ENCODE measurements around the gene TULP1. TPM values are rescaled to one million over a fixed set of nuclear protein-coding genes. Genes with fewer than 3 reads are reported as not detected.
A peak's percentile ranks its signal among the peaks of the same experiment; 100 is the strongest.

TULP1 gene
- total and polyA plus RNA-seq, 2 of the 8 experiments (the other 6 are each of a cell fraction or from before 2014, with no cell fraction given) = 3.2 to 6.8 TPM

- Histone ChIP-seq H3K9ac (replicated peaks in 1 of 4; ENCODE audit: extremely low read depth in 1 of 4, low read depth in 3 of 4, low read length in 3 of 4) (no peak overlapping the region; a peak in 1 of 7 replicates), H4K5ac (ENCODE audit: insufficient read length, low read depth, low read length) (no peak overlapping the region), H2AFZ (ENCODE audit: low read length) (0 out of 2 replicates have a peak overlapping the region, but pooled peaks have one; percentile 16), H2BK12ac (ENCODE audit: low read depth, low read length) (peak overlapping the region; percentile 75; the same call in 1 of the 2 replicates), H3K27me3 (replicated peaks in 1 of 4; ENCODE audit: control insufficient read depth in 3 of 4, extremely low read depth in 1 of 4, insufficient read depth in 3 of 4, low read length in 3 of 4) (peaks cover 0 to 17% (median 6%) of the 10 kb centered on the region in 4 experiments; a peak in 5 of 7 replicates), H3K4me2 (ENCODE audit: insufficient read depth in 1 of 2, low read depth in 2 of 2, low read length in 2 of 2) (peak overlapping the region; percentile 81 to 88), H2BK15ac (ENCODE audit: low read length) (peak overlapping the region; percentile 40; the same call in 1 of the 2 replicates), H3K18ac (ENCODE audit: extremely low read depth, low read length) (peak overlapping the region; percentile 19; the same call in 1 of the 2 replicates), H2BK120ac (replicated peaks; ENCODE audit: low read depth, low read length) (no peak overlapping the region), H3K14ac (ENCODE audit: insufficient read length) (no peak overlapping the region), H3K79me2 (ENCODE audit: control insufficient read depth in 1 of 2, insufficient read depth in 2 of 2, low read length in 2 of 2) (no peaks in the 10 kb centered on the region), H3K23me2 (ENCODE audit: low read depth, low read length) (no peaks in the 10 kb centered on the region; the same call in 1 of the 2 replicates), H3K27ac (ENCODE audit: low read depth, low read length) (no peak overlapping the region), H3K23ac (ENCODE audit: insufficient read length) (no peak overlapping the region), H4K8ac (ENCODE audit: extremely low read depth, insufficient read depth, low read length) (no peak overlapping the region; the same call in 1 of the 2 replicates), H4K20me1 (replicated peaks in 1 of 2; ENCODE audit: control insufficient read depth in 1 of 2, insufficient read depth in 2 of 2, low read length in 2 of 2) (no peaks in the 10 kb centered on the region), H3K36me3 (ENCODE audit: control insufficient read depth in 2 of 4, insufficient read depth in 4 of 4, low read length in 3 of 4) (no peaks in the 10 kb centered on the region), H4K91ac (replicated peaks; ENCODE audit: insufficient read length, low read length) (no peak overlapping the region), H3K4me3 (ENCODE audit: extremely low read depth in 1 of 4, insufficient read depth in 2 of 4, low read depth in 3 of 4, low read length in 4 of 4) (peak overlapping the region; percentile 30 to 67 (median 41); a peak in 6 of 8 replicates), H2BK20ac (ENCODE audit: low read length) (peak overlapping the region; percentile 80), H3K4ac (replicated peaks; ENCODE audit: insufficient read length, low read depth, low read length) (peak overlapping the region; percentile 24), H3K9me3 (ENCODE audit: insufficient read depth in 2 of 2, low read depth in 1 of 2, low read length in 1 of 2) (no peaks in the 10 kb centered on the region), H3K79me1 (ENCODE audit: low read depth, low read length) (no peaks in the 10 kb centered on the region), H2AK5ac (ENCODE audit: low read depth, low read length) (0 out of 2 replicates have a peak overlapping the region, but pooled peaks have one; percentile 75), H3K56ac (replicated peaks; ENCODE audit: insufficient read length, low read depth, low read length) (no peak overlapping the region), H2BK5ac (ENCODE audit: low read depth, low read length) (no peak overlapping the region), H3K4me1 (replicated peaks in 1 of 4; ENCODE audit: control insufficient read depth in 3 of 4, insufficient read depth in 4 of 4, low read length in 3 of 4) (peaks cover 6 to 33% (median 21%) of the 10 kb centered on the region in 4 experiments)
- ChIA-PET CTCF (ENCODE audit: partially characterized antibody) (interaction anchor here (1.3 to 1.4 kb wide), 3 partner anchors 10 to 24 kb away, joined by 3 to 7 read pairs (median 4); no protein-coding TSS in a partner anchor), POLR2A (ENCODE audit: partially characterized antibody) (interaction anchor here (8.4 to 37.6 kb wide), 2 partner anchors 14 to 33 kb away, joined by 54 to 1319 read pairs; partner anchors contain the start of genes RPL10A and TEAD3)
- WGBS, 2 experiments (ENCODE audit: extremely low coverage in 1 of 2, insufficient coverage in 1 of 2, insufficient read length in 1 of 2, insufficient replicate concordance in 2 of 2, low coverage in 1 of 2, low lambda C conversion rate in 2 of 2, missing lambda C conversion rate in 1 of 2) = 76% methylated on average over 5 of the region's 7 CpGs; no CpG with 5 or more reads in 1 of the 2 experiments
- FAIRE-seq = no peak
- DNase-seq (ENCODE audit: low read depth in 1 of 2, low spot score in 2 of 2) = no peak
- TF ChIP-seq RXRA (IDR thresholded peaks at IDR 0.05; ENCODE audit: insufficient read depth, low read depth, low read length) (no peak), KDM5A (IDR thresholded peaks at IDR 0.05; ENCODE audit: low read length) (no peak), ATF2 (IDR thresholded peaks at IDR 0.05; ENCODE audit: low read length) (no peak), SIRT6 (IDR thresholded peaks at IDR 0.05; ENCODE audit: low read length) (no peak), HDAC6 (IDR thresholded peaks at IDR 0.05; ENCODE audit: low read depth, low read length) (no peak), RAD21 (IDR thresholded peaks at IDR 0.05 in 1 of 2, conservative IDR thresholded peaks at IDR 0.05 in 1 of 2; ENCODE audit: low read depth in 2 of 2, low read length in 2 of 2) (no peak), TAF7 (optimal IDR thresholded peaks at IDR 0.05; ENCODE audit: borderline replicate concordance, low read depth, low read length) (no peak), YY1 (IDR thresholded peaks at IDR 0.05; ENCODE audit: low read depth, low read length) (no peak), SP4 (IDR thresholded peaks at IDR 0.05; ENCODE audit: low read length) (no peak), SAP30 (IDR thresholded peaks at IDR 0.05; ENCODE audit: insufficient read depth, insufficient replicate concordance, low read length) (no peak)
Measured at GRCh38 chr6:35510916-35511561, 1.7 kb downstream of the TULP1 start.
